Caco-2 (cell line): ENCODE data around the gene CPB1. TPM values are rescaled to one million over a fixed set of nuclear protein-coding genes. Genes with fewer than 3 reads are reported as not detected.

Experiments used
- BruUV-seq: library from RNA; stranded (reverse); fragments of 400-500 nt; replicated peaks from 2 replicates; lab custom pipeline; 2021; lab: Mats Ljungman, UMichigan
- CTCF ChIA-PET: fragments of 300-600 bp; sonication (Branson Sonifier 250); formaldehyde crosslinking; loops from one replicate; lab custom pipeline; 2022; ENCODE audit warnings: antibody characterized with exemption; lab: Charles Lee
- POLR2A ChIA-PET: fragments of 300-600 bp; sonication (Branson Sonifier 250); formaldehyde crosslinking; loops from one replicate; lab custom pipeline; 2022; ENCODE audit warnings: antibody characterized with exemption; lab: Charles Lee
- DNase-seq, 2 experiments: peaks; one replicate each; pipeline versions ENCODE4 v3.0.0 to v3.0.0-alpha.2; 2020 to 2022
- H3K27me3 ChIP-seq: replicated peaks from 2 replicates; pipeline ENCODE4 v1.6.0; 2011; ENCODE audit warnings: low read length; ENCODE audit not compliant: control insufficient read depth, insufficient read depth
- H3K36me3 ChIP-seq: 2 replicates; pipeline ENCODE4 v1.5.1; 2011; ENCODE audit warnings: low read length; ENCODE audit not compliant: control insufficient read depth, insufficient read depth
- H3K4me1 ChIP-seq: fragments of 250-450 bp; sonication (Bioruptor Pico); 2 replicates; pipeline ENCODE4 v1.5.1; 2020; ENCODE audit warnings: mild to moderate bottlenecking
- H3K4me3 ChIP-seq: 2 replicates; pipeline ENCODE4 v1.5.1; 2011; ENCODE audit warnings: low read depth, mild to moderate bottlenecking, control low read depth, low read length
- H3K9me3 ChIP-seq: fragments of 250-450 bp; sonication (Bioruptor Pico); 2 replicates; pipeline ENCODE4 v1.5.1; 2020; ENCODE audit warnings: mild to moderate bottlenecking, moderate library complexity
- H3K27ac Mint-ChIP-seq: one replicate; pipeline ENCODE4 v1.8.0; 2022; ENCODE audit warnings: mixed read lengths; ENCODE audit not compliant: unreplicated experiment
- H3K27me3 Mint-ChIP-seq: one replicate; pipeline ENCODE4 v1.8.0; 2022; ENCODE audit warnings: mixed read lengths; ENCODE audit not compliant: insufficient read depth, unreplicated experiment
- H3K36me3 Mint-ChIP-seq: one replicate; pipeline ENCODE4 v1.8.0; 2022; ENCODE audit warnings: mild to moderate bottlenecking, mixed read lengths; ENCODE audit not compliant: insufficient read depth, unreplicated experiment
- H3K4me1 Mint-ChIP-seq: one replicate; pipeline ENCODE4 v1.8.0; 2022; ENCODE audit warnings: low read depth, mixed read lengths; ENCODE audit not compliant: unreplicated experiment
- H3K4me3 Mint-ChIP-seq: one replicate; pipeline ENCODE4 v1.8.0; 2022; ENCODE audit warnings: mild to moderate bottlenecking, moderate library complexity, mixed read lengths; ENCODE audit not compliant: unreplicated experiment
- H3K9me3 Mint-ChIP-seq: one replicate; pipeline ENCODE4 v1.8.0; 2022; ENCODE audit warnings: mixed read lengths; ENCODE audit not compliant: unreplicated experiment
- CTCF ChIP-seq, 2 experiments: fragments of 200-600 bp in 1 of 2; IDR thresholded peaks; 1 replicate in 1 of 2; 2 replicates in 1 of 2; pipeline versions ENCODE4 v1.5.1 to v1.8.0; 2011 to 2022; ENCODE audit warnings: antibody characterized with exemption in 1 of 2, control low read depth in 1 of 2, inconsistent platforms in 1 of 2, low read depth in 1 of 2, low read length in 1 of 2, mild to moderate bottlenecking in 1 of 2, moderate library complexity in 1 of 2; ENCODE audit not compliant: insufficient read depth in 1 of 2, severe bottlenecking in 1 of 2, unreplicated experiment in 1 of 2
- intact Hi-C: fragments of 100-400 bp; cut with micrococcal nuclease; formaldehyde crosslinking; loops from one replicate; pipeline ENCODE4 v1.10.0; 2022; ENCODE audit not compliant: unreplicated experiment
- total RNA-seq: library from RNA; stranded (reverse); gene quantifications from 2 replicates; pipeline ENCODE4 v1.2.3, GENCODE V29; 2022

CPB1 gene
- total RNA-seq, 1 experiment from 2014 or later, result not detected

- Histone ChIP-seq H3K36me3 (no peaks in the 10 kb centered on the region), H3K9me3 (no peaks in the 10 kb centered on the region), H3K4me1 (no peaks in the 10 kb centered on the region), H3K4me3 (no peak overlapping the region), H3K27me3 (no peaks in the 10 kb centered on the region)
- ChIA-PET POLR2A (no interaction called here), CTCF (no interaction called here)
- BruUV-seq, result no TSS peak
- no peaks in the 10 kb centered on the region for H3K9me3 Mint-ChIP-seq
- intact Hi-C loops, result no loop called here
- H3K4me3 Mint-ChIP-seq, result no peak overlapping the region
- no peak for DNase-seq
- peaks cover 13% of the 10 kb centered on the region for H3K27me3 Mint-ChIP-seq
- no peak for TF ChIP-seq CTCF (IDR thresholded peaks at IDR 0.05; ENCODE audit: insufficient read depth in 1 of 2, low read depth in 1 of 2, low read length in 1 of 2, severe bottlenecking in 1 of 2, unreplicated experiment in 1 of 2)
- H3K36me3 Mint-ChIP-seq, result no peaks in the 10 kb centered on the region
- no peaks in the 10 kb centered on the region for H3K4me1 Mint-ChIP-seq
- H3K27ac Mint-ChIP-seq, result no peak overlapping the region
Observed at GRCh38 chr3:148866261-148866660, 38.6 kb downstream of the CPB1 start.

GRCh38 chr3:148873270-148873927 is 45.8 kb downstream of the CPB1 start:
- no peaks in the 10 kb centered on the region for H3K36me3 ChIP-seq
- CTCF ChIA-PET, result no interaction called here
- Mint-ChIP-seq H3K4me1 (no peaks in the 10 kb centered on the region), H3K27ac (no peak overlapping the region), H3K4me3 (no peak overlapping the region), H3K27me3 (peaks cover 10% of the 10 kb centered on the region), H3K36me3 (no peaks in the 10 kb centered on the region), H3K9me3 (no peaks in the 10 kb centered on the region)
- BruUV-seq, result no TSS peak
- H3K4me1 ChIP-seq, result no peaks in the 10 kb centered on the region
- intact Hi-C loops, result no loop called here
- DNase-seq, result no peak
- no peaks in the 10 kb centered on the region; the same call in 1 of the 2 replicates for H3K27me3 ChIP-seq
- POLR2A ChIA-PET, result no interaction called here
- H3K9me3 ChIP-seq, result no peaks in the 10 kb centered on the region
- TF ChIP-seq CTCF (IDR thresholded peaks at IDR 0.05; ENCODE audit: insufficient read depth in 1 of 2, low read depth in 1 of 2, low read length in 1 of 2, severe bottlenecking in 1 of 2, unreplicated experiment in 1 of 2), result no peak
- H3K4me3 ChIP-seq, result no peak overlapping the region

GRCh38 chr3:148873977-148874376 is 46.4 kb downstream of the CPB1 start:
- no TSS peak for BruUV-seq
- H3K27me3 Mint-ChIP-seq, result peaks cover 10% of the 10 kb centered on the region
- Histone ChIP-seq H3K27me3 (no peaks in the 10 kb centered on the region; the same call in 1 of the 2 replicates), H3K4me1 (no peaks in the 10 kb centered on the region), H3K9me3 (no peaks in the 10 kb centered on the region), H3K36me3 (no peaks in the 10 kb centered on the region), H3K4me3 (no peak overlapping the region)
- ChIA-PET POLR2A (no interaction called here), CTCF (no interaction called here)
- H3K4me1 Mint-ChIP-seq, result no peaks in the 10 kb centered on the region
- TF ChIP-seq CTCF (IDR thresholded peaks at IDR 0.05; ENCODE audit: insufficient read depth in 1 of 2, low read depth in 1 of 2, low read length in 1 of 2, severe bottlenecking in 1 of 2, unreplicated experiment in 1 of 2), result no peak
- DNase-seq, result no peak
- intact Hi-C loops, result loop anchor here (2.0 kb wide), 1 partner anchor 15 kb away; no protein-coding TSS in a partner anchor
- H3K9me3 Mint-ChIP-seq, result no peaks in the 10 kb centered on the region
- H3K36me3 Mint-ChIP-seq, result no peaks in the 10 kb centered on the region
- no peak overlapping the region for H3K4me3 Mint-ChIP-seq
- H3K27ac Mint-ChIP-seq, result no peak overlapping the region
